ENCODE measurements around the gene ZCCHC10.
"Not testable (repeated sequence)": the region's sequence is repeated elsewhere in the genome, so short reads cannot be mapped to it uniquely, and the experiment has no call there.

ZCCHC10 gene

GRCh38 chr5:133026664-133027153 is 360 bp upstream of the ZCCHC10 start:
- Histone ChIP-seq H3K9ac (ENCODE audit: low read length) (no peak overlapping the region), H3K9me3 (replicated peaks; ENCODE audit: insufficient read depth, low read length) (no peaks in the 10 kb centered on the region), H3K9me2 (replicated peaks; ENCODE audit: insufficient read depth, low read length) (no peaks in the 10 kb centered on the region), H3K27me3 (replicated peaks; ENCODE audit: insufficient read depth, low read length) (no peaks in the 10 kb centered on the region), H3F3A (ENCODE audit: insufficient read depth, low read length) (peaks cover 8% of the 10 kb centered on the region), H3K27ac (ENCODE audit: low read length) (no peak overlapping the region), H3K4me1 (ENCODE audit: low read length) (no peaks in the 10 kb centered on the region), H2AFZ (ENCODE audit: low read length) (peak overlapping the region; percentile 86), H3K36me3 (replicated peaks; ENCODE audit: insufficient read depth, low read length) (no peaks in the 10 kb centered on the region), H3K4me2 (ENCODE audit: low read depth, low read length) (peak overlapping the region; percentile 84), H3K4me3 (ENCODE audit: low read length) (peak overlapping the region; percentile 94), H3K79me2 (ENCODE audit: low read length) (peaks cover 38% of the 10 kb centered on the region), H4K20me1 (ENCODE audit: insufficient read depth, low read length) (no peaks in the 10 kb centered on the region)
- no peak for DNase-seq
- TF ChIP-seq EZH2phosphoT487 (IDR thresholded peaks at IDR 0.05; ENCODE audit: low read length) (no peak), EZH2 (optimal IDR thresholded peaks at IDR 0.05; ENCODE audit: low read depth, low read length) (no peak), CTCF (IDR thresholded peaks at IDR 0.05; ENCODE audit: low read length) (no peak)

- not testable (repeated sequence) for H3K9me3 ChIP-seq (replicated peaks; ENCODE audit: insufficient read depth, low read length); H3K27ac ChIP-seq (ENCODE audit: low read length); H3F3A ChIP-seq (ENCODE audit: insufficient read depth, low read length); H3K9ac ChIP-seq (ENCODE audit: low read length); H3K4me1 ChIP-seq (ENCODE audit: low read length); H3K4me3 ChIP-seq (ENCODE audit: low read length); H3K4me2 ChIP-seq (ENCODE audit: low read depth, low read length); H3K36me3 ChIP-seq (replicated peaks; ENCODE audit: insufficient read depth, low read length); H2AFZ ChIP-seq (ENCODE audit: low read length); H4K20me1 ChIP-seq (ENCODE audit: insufficient read depth, low read length); H3K9me2 ChIP-seq (replicated peaks; ENCODE audit: insufficient read depth, low read length); H3K27me3 ChIP-seq (replicated peaks; ENCODE audit: insufficient read depth, low read length); DNase-seq
- H3K79me2 ChIP-seq (ENCODE audit: low read length) = peaks cover 45% of the 10 kb centered on the region
These were observed 6.9 kb downstream of the ZCCHC10 start for GRCh38 chr5:133019471-133019870.

- Histone ChIP-seq H3K36me3 (replicated peaks; ENCODE audit: insufficient read depth, low read length) (no peaks in the 10 kb centered on the region), H3K4me2 (ENCODE audit: low read depth, low read length) (no peak overlapping the region)
These were observed 8.4 kb downstream of the ZCCHC10 start for GRCh38 chr5:133017964-133018363.

GRCh38 chr5:133015466-133015865 is 10.9 kb downstream of the ZCCHC10 start:
- no peak for TF ChIP-seq EZH2phosphoT487 (IDR thresholded peaks at IDR 0.05; ENCODE audit: low read length)
- TF ChIP-seq EZH2 (optimal IDR thresholded peaks at IDR 0.05; ENCODE audit: low read depth, low read length) = no peak
- TF ChIP-seq CTCF (IDR thresholded peaks at IDR 0.05; ENCODE audit: low read length) = no peak
- Histone ChIP-seq H3K27ac (ENCODE audit: low read length) (no peak overlapping the region), H4K20me1 (ENCODE audit: insufficient read depth, low read length) (no peaks in the 10 kb centered on the region), H3K4me1 (ENCODE audit: low read length) (no peaks in the 10 kb centered on the region), H2AFZ (ENCODE audit: low read length) (no peak overlapping the region), H3K9ac (ENCODE audit: low read length) (no peak overlapping the region), H3K4me3 (ENCODE audit: low read length) (no peak overlapping the region), H3K36me3 (replicated peaks; ENCODE audit: insufficient read depth, low read length) (no peaks in the 10 kb centered on the region), H3K4me2 (ENCODE audit: low read depth, low read length) (no peak overlapping the region), H3K9me2 (replicated peaks; ENCODE audit: insufficient read depth, low read length) (no peaks in the 10 kb centered on the region), H3K9me3 (replicated peaks; ENCODE audit: insufficient read depth, low read length) (no peaks in the 10 kb centered on the region), H3K79me2 (ENCODE audit: low read length) (peaks cover 24% of the 10 kb centered on the region), H3K27me3 (replicated peaks; ENCODE audit: insufficient read depth, low read length) (no peaks in the 10 kb centered on the region), H3F3A (ENCODE audit: insufficient read depth, low read length) (no peaks in the 10 kb centered on the region)
- DNase-seq = no peak

More at GRCh38 chr5:133017964-133018363, 8.4 kb downstream of the ZCCHC10 start:
- peaks cover 33% of the 10 kb centered on the region for H3K79me2 ChIP-seq (ENCODE audit: low read length)
- H4K20me1 ChIP-seq (ENCODE audit: insufficient read depth, low read length) = no peaks in the 10 kb centered on the region
- no peaks in the 10 kb centered on the region for H3K27me3 ChIP-seq (replicated peaks; ENCODE audit: insufficient read depth, low read length)
- no peaks in the 10 kb centered on the region for H3F3A ChIP-seq (ENCODE audit: insufficient read depth, low read length)
- no peak overlapping the region for H3K4me3 ChIP-seq (ENCODE audit: low read length)
- no peaks in the 10 kb centered on the region for H3K4me1 ChIP-seq (ENCODE audit: low read length)
- no peak for TF ChIP-seq CTCF (IDR thresholded peaks at IDR 0.05; ENCODE audit: low read length)
- no peak overlapping the region for H2AFZ ChIP-seq (ENCODE audit: low read length)
- H3K9me2 ChIP-seq (replicated peaks; ENCODE audit: insufficient read depth, low read length) = no peaks in the 10 kb centered on the region
- no peak overlapping the region for H3K9ac ChIP-seq (ENCODE audit: low read length)
- no peak for DNase-seq
- no peak overlapping the region for H3K27ac ChIP-seq (ENCODE audit: low read length)
- no peaks in the 10 kb centered on the region for H3K9me3 ChIP-seq (replicated peaks; ENCODE audit: insufficient read depth, low read length)

- not testable (repeated sequence) for H3K4me2 ChIP-seq (ENCODE audit: low read depth, low read length); H3K9ac ChIP-seq (ENCODE audit: low read length); H3F3A ChIP-seq (ENCODE audit: insufficient read depth, low read length); H4K20me1 ChIP-seq (ENCODE audit: insufficient read depth, low read length); H3K27ac ChIP-seq (ENCODE audit: low read length); H3K9me2 ChIP-seq (replicated peaks; ENCODE audit: insufficient read depth, low read length); H3K36me3 ChIP-seq (replicated peaks; ENCODE audit: insufficient read depth, low read length); H3K4me1 ChIP-seq (ENCODE audit: low read length); H3K79me2 ChIP-seq (ENCODE audit: low read length); H3K9me3 ChIP-seq (replicated peaks; ENCODE audit: insufficient read depth, low read length); H2AFZ ChIP-seq (ENCODE audit: low read length); H3K4me3 ChIP-seq (ENCODE audit: low read length); H3K27me3 ChIP-seq (replicated peaks; ENCODE audit: insufficient read depth, low read length); DNase-seq
These were observed 17.9 kb downstream of the ZCCHC10 start for GRCh38 chr5:133008455-133008854.

Measured in MM.1S (cell line).